ENCODE data around the gene DNAJC5.

- TF ChIP-seq, protein P1, sequence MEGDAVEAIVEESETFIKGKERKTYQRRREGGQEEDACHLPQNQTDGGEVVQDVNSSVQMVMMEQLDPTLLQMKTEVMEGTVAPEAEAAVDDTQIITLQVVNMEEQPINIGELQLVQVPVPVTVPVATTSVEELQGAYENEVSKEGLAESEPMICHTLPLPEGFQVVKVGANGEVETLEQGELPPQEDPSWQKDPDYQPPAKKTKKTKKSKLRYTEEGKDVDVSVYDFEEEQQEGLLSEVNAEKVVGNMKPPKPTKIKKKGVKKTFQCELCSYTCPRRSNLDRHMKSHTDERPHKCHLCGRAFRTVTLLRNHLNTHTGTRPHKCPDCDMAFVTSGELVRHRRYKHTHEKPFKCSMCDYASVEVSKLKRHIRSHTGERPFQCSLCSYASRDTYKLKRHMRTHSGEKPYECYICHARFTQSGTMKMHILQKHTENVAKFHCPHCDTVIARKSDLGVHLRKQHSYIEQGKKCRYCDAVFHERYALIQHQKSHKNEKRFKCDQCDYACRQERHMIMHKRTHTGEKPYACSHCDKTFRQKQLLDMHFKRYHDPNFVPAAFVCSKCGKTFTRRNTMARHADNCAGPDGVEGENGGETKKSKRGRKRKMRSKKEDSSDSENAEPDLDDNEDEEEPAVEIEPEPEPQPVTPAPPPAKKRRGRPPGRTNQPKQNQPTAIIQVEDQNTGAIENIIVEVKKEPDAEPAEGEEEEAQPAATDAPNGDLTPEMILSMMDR (IDR thresholded peaks at IDR 0.05): no peak
- TF ChIP-seq POLR2A (IDR thresholded peaks at IDR 0.05): no peak
These were observed 69.5 kb downstream of the DNAJC5 start for GRCh38 chr20:63964412-63964811.
